Astrocyte (in vitro differentiated cells and primary cell): ENCODE data around the gene PASK.

Source experiments
- EZH2 ChIP-seq: IDR thresholded peaks from 2 replicates; pipeline ENCODE4 v1.6.1; 2012; ENCODE audit warnings: mild to moderate bottlenecking, low read length, inconsistent platforms; ENCODE audit not compliant: insufficient read depth
- TF ChIP-seq, protein P1 (sequence below): IDR thresholded peaks from 2 replicates; pipeline ENCODE4 v1.5.1; 2011; ENCODE audit warnings: low read depth, mild to moderate bottlenecking, inconsistent platforms, low read length, moderate library complexity; ENCODE audit not compliant: insufficient read depth

DNA sequence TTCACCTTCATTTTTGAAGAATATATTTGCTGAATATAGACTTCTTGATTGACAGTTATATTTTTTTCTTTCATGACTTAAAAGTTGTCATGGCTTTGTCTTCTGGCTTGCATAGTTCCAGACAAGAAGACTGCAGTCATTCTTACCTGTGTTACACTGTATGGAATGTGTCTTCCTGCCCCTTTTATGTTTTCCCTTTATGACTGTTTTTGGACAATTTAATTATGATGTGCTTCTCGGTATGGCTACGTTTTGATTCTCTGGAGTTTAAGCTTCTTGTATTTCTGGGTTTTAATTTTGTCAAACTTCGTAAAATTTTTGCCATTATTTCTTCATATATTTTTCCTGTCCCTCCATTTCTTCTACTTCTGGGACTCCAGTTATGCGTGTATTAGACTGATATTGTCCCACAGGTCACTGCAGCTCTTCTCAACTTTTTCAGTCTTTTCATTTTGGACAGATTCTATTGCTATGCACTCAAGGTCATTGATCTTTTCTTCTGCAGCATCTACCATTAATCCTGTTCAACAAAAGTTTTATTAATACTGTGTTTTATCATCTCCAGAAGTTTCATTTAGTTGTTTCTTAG lies 64.3 kb downstream of the PASK start:
- TF ChIP-seq EZH2 = no peak
- TF ChIP-seq, protein P1, sequence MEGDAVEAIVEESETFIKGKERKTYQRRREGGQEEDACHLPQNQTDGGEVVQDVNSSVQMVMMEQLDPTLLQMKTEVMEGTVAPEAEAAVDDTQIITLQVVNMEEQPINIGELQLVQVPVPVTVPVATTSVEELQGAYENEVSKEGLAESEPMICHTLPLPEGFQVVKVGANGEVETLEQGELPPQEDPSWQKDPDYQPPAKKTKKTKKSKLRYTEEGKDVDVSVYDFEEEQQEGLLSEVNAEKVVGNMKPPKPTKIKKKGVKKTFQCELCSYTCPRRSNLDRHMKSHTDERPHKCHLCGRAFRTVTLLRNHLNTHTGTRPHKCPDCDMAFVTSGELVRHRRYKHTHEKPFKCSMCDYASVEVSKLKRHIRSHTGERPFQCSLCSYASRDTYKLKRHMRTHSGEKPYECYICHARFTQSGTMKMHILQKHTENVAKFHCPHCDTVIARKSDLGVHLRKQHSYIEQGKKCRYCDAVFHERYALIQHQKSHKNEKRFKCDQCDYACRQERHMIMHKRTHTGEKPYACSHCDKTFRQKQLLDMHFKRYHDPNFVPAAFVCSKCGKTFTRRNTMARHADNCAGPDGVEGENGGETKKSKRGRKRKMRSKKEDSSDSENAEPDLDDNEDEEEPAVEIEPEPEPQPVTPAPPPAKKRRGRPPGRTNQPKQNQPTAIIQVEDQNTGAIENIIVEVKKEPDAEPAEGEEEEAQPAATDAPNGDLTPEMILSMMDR = no peak
